CD1c-positive myeloid dendritic cell (primary cell): ENCODE measurements around the gene EIF6.
"Not testable (repeated sequence)": the region's sequence is repeated elsewhere in the genome, so short reads cannot be mapped to it uniquely, and the experiment has no call there.

Source experiments
- DNase-seq: peaks from one replicate; pipeline ENCODE4 v3.0.0-alpha.2; 2016; ENCODE audit errors: extremely low spot score

The EIF6 gene

GRCh38 chr20:35279533-35280174 lies 4.9 kb downstream of the EIF6 start:
- no peak for DNase-seq

DNA sequence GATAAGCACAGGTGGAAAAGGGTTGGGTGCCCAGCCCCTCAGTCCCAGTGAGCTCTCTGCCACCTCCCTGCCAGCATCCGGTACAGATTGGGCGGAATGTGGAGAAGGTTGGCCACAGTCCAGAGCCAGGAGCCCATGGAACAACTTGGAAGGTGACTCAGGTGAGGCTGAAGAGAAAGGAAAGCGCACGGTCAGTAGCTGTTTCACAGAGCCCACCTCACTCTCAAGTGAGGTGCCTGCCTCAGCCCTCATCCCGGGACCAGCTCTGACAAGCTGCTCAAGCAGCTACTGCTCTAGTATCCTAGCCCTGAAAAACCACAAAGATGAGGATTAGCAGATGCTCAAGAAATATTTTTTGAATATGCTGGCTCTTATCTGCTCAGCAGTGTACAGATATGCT lies 5.5 kb downstream of the EIF6 start:
- no peak for DNase-seq

GRCh38 chr20:35277531-35278395 lies 6.8 kb downstream of the EIF6 start, which contains the start of gene MMP24OS:
TSS of gene MMP24OS (minus strand) at chr20:35278122. CDS start at chr20:35277929, 193 bp downstream.
- DNase-seq = peak; percentile 94

DNA sequence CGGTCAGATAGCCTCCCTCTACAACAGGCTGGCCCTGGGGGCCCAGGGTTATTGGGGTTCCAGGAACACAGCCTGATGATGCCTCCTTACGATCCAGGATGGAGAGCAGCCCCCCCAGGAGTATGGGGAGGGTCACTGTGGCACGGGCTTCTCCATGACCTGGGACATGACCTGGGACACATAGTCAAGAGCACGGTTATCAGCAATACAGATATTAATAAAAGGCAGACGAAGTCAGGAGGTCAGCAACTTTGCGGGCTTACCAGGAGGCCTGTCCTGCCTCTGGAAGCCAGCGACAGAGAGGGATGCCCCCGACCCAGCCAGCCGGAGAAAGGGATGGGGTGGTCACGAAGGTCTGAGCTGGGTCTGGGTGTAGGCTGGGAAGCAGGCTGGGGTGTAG lies 7.4 kb downstream of the EIF6 start:
- DNase-seq = no peak

GRCh38 chr20:35276408-35276807 lies 8.2 kb downstream of the EIF6 start:
- no peak for DNase-seq

DNA sequence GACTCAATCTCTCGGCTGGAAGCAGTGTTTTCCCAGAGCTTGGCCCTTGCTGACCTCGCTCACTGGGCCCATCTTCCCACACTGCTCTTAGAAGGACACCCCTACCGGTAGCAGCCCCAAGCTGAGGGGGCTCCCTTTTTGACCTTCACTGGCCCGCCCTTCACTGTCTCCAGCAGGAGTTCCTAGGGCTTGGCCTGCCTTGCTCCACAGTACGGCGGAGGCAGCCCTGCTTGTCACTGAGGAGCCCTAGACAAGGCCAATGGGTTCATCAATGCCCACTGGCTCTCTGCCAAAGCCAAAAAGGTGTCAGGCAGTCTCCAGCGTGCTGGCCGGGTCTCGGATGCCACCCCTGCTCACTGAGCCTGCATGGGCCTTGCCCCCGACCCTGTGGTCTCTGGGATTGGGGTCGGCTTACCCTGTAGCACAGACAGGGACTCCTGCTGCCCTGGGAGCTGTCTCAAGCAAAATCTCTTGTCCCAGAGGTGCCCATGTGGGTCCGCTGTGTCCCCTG lies 8.8 kb downstream of the EIF6 start:
- DNase-seq = no peak

- DNase-seq = no peak
These were observed 10.1 kb downstream of the EIF6 start for GRCh38 chr20:35274172-35275092.

DNA sequence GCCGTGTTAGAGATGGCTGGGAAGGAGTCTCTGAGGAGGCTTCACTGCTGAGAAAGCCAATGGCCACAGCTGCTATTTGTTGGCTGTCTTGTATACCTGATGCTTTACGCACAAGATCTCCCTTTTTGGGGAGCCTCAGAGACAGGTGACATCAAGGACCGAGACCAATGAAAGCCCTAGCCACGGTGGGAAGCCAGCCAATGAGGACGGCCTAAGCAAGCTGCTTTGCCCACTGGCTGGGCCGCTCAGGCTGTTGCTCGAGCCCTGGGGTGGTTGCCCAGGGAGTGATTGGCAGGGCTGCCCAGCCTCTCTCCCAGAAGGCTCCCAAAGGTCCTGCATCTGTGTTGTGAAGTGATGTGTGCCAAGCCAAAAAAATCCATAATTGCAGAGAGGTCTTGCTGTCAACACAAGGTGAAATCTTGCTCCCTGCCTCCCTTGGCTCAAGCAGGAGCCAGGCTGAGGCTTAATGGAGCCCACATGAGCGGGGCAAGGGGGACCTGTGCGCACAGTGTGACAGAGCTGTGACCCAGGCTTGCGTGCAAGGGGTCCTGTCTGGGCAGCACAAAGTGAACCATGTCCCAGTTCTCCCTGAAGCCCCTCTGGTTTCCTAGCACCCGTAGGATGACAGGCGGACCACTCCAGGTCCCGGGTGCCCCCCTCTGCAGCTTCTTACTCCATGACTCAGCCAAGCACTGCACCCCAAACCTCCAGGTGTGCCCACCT lies 11.0 kb downstream of the EIF6 start:
- DNase-seq = no peak

- DNase-seq = no peak
These were observed 12.7 kb downstream of the EIF6 start for GRCh38 chr20:35271904-35272303.

DNA sequence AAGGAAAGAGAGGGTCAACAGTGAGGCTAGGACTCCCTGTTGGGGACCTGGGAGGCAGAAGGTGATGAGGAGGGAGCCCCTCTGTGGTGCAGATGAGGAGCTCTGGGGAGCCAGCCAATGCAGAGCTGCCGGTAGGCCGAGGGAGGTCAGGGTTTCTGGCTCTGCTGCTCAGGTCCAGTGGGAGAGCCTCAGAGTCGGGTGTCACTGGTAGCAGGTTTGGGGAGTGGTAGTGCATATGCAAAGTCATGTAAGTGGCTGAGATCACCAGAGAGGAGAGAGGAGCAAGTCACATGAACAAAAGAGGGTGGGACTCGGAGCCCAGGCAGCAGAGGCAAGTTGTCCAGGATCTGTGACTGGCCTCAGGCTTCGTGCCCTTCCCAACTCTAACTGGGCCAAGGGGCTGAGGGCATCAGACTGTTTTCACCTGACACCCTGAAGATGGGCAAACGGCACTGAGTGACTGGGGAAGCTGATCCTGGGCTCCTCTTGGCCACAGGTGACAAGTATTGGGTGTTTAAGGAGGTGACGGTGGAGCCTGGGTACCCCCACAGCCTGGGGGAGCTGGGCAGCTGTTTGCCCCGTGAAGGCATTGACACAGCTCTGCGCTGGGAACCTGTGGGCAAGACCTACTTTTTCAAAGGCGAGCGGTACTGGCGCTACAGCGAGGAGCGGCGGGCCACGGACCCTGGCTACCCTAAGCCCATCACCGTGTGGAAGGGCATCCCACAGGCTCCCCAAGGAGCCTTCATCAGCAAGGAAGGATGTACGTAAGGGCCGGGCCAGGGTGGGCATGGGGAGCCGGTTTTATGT lies 13.3 kb downstream of the EIF6 start:
- DNase-seq = no peak

- no peak for DNase-seq
These were observed 14.3 kb downstream of the EIF6 start for GRCh38 chr20:35270021-35270902.

DNA sequence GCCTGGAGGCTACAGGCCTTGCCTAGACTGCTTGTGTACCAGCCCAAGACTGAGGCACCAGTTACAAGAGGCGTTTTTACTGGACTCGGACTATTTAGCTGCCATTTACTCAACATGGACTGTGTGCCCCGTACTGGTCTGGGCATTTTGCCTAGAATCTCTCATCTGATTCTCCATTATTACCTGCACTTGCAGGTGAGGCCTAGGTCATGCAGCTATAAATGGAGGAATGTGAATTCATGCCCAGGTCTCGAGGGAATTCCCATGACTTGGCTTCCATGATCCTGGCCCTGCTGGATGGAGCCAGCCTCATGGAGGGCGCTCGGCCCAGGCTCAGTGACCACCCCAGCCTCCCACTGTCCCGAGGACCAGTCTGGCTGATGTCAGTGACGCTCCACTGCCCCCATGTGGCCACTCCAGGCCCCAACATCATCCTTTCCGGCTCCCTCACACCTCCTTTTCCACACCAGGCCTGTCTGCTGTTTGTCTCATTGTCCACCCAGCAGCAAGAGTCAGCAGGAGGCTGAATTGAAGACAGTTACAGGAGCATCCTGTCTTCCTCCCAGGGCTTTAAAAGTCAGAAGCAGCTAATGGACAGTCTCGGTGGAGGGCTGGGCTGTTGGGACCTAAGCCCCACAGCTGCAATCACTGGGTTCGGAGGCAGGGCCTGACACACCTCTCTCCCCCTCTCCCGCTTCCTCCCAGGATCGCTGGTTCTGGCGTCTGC lies 15.4 kb downstream of the EIF6 start:
- peak; percentile 41 for DNase-seq

DNA sequence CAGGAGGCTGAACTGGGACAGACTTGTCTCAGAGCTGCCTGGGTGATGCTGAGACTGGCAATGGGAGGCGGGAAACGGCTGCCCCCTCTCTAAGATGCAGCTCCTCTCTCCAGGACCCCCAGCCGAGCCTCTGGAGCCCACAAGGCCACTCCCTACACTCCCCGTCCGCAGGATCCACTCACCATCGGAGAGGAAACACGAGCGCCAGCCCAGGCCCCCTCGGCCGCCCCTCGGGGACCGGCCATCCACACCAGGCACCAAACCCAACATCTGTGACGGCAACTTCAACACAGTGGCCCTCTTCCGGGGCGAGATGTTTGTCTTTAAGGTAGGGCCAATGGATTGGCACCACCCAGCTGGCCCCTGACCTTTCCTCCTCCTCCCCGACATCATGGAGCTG lies 17.5 kb downstream of the EIF6 start:
- no peak for DNase-seq

GRCh38 chr20:35264755-35265154 lies 19.8 kb downstream of the EIF6 start:
- DNase-seq = no peak

GRCh38 chr20:35263532-35264341 lies 20.8 kb downstream of the EIF6 start:
- DNase-seq = no peak

DNA sequence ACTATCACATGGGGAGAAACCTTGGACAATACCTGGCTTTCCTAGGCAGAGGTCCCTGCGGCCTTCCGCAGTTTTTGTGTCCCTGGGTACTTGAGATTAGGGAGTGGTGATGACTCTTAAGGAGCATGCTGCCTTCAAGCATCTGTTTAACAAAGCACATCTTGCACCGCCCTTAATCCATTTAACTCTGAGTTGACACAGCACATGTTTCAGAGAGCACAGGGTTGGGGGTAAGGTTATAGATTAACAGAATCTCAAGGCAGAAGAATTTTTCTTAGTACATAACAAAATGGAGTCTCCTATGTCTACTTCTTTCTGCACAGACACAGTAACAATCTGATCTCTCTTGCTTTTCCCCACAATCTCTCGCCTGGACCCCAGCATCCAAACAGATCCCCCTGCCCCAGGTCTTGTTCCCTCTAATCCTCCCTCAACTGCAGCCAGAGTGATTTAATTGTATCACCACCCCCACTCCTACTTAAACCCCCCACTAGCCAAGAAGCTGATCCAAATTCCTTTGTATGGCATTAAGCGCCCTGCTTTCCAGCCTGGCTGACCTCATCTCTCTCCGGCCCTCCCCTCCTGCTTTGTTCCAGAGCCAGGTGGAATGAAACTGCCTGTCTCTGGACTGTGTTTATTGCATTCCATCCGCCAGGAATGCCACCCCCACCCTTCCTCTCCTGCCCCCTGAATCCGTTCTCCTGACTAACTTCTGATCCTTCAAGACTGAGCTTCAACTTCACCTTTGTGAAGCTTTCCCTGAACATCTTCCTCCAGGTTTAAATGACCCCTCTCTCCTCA lies 21.6 kb downstream of the EIF6 start:
- DNase-seq = not testable (repeated sequence)

- not testable (repeated sequence) for DNase-seq
These were observed 22.3 kb downstream of the EIF6 start for GRCh38 chr20:35262321-35262720.
